K562 (cell line): ENCODE data around the gene PDF. TPM values are rescaled to one million over a fixed set of nuclear protein-coding genes. Genes with fewer than 3 reads are reported as not detected.

Source experiments
- EWSR1 ChIP-seq: fragments of 450-650 bp; IDR thresholded peaks from 2 replicates; pipeline ENCODE4 v1.6.1; 2018; ENCODE audit warnings: borderline replicate concordance, mild to moderate bottlenecking, low read depth, moderate library complexity; ENCODE audit not compliant: partially characterized antibody
- KDM5B ChIP-seq: fragments of 200-600 bp; sonication (generic); IDR thresholded peaks from 2 replicates; pipeline ENCODE4 v1.6.1; 2012; ENCODE audit warnings: low read depth, mild to moderate bottlenecking, moderate library complexity, low read length, control low read depth, inconsistent platforms; ENCODE audit not compliant: insufficient replicate concordance
- MGA ChIP-seq: fragments of 450-650 bp; IDR thresholded peaks from 2 replicates; pipeline ENCODE4 v1.6.1; 2016; ENCODE audit warnings: mild to moderate bottlenecking, moderate library complexity
- MYNN ChIP-seq, 2 experiments: sonication (generic); formaldehyde crosslinking in 1 of 2; IDR thresholded peaks; 2 replicates each; pipeline versions ENCODE4 v1.5.0 to v1.6.1; 2016 to 2020; ENCODE audit warnings: antibody characterized with exemption in 1 of 2, missing genetic modification reagents in 1 of 2
- SP1 ChIP-seq: sonication (generic); formaldehyde crosslinking; IDR thresholded peaks from 2 replicates; pipeline ENCODE4 v1.8.1; 2022; ENCODE audit warnings: mild to moderate bottlenecking, missing genetic modification reagents
- TAF1 ChIP-seq: IDR thresholded peaks from 2 replicates; pipeline ENCODE4 v1.6.1; 2011; ENCODE audit warnings: mild to moderate bottlenecking, low read length, moderate library complexity; ENCODE audit not compliant: insufficient read depth, control insufficient read depth, severe bottlenecking; ENCODE audit errors: extremely low read depth
- ZNF274 ChIP-seq: IDR thresholded peaks from 2 replicates; pipeline ENCODE4 v1.6.1; 2011; ENCODE audit warnings: low read depth, mild to moderate bottlenecking, low read length, moderate library complexity, borderline replicate concordance
- ZNF436 ChIP-seq: fragments of 250-450, 450-650 bp; sonication (Bioruptor Pico); formaldehyde crosslinking; IDR thresholded peaks from 2 replicates; pipeline ENCODE4 v1.7.0; 2020; ENCODE audit warnings: mild to moderate bottlenecking
- ZNF445 ChIP-seq: fragments of 250-450 bp; sonication (Bioruptor Pico); IDR thresholded peaks from 2 replicates; pipeline ENCODE4 v1.4.0; 2020; ENCODE audit warnings: low read depth, mild to moderate bottlenecking, moderate library complexity
- polyA plus RNA-seq, 8 experiments: library from polyadenylated mRNA; depleted of rRNA in 4 of 8; stranded (reverse) in 5 of 8; unstranded in 3 of 8; fragments of >200 nt; fragmentation: Nextera tagmentation in 2 of 8; fragmentation: Illumina TruSeq in 1 of 8; extraction: Ambion mirVana in 2 of 8; extraction: Trizol in 1 of 8; gene quantifications; 2 replicates each; pipeline versions ENCODE4 v1.2.1 to v1.2.3, GENCODE V29; 2011 to 2014; ENCODE audit warnings: inconsistent platforms in 1 of 8, missing spikeins in 1 of 8
- total RNA-seq, 7 experiments: library from RNA; depleted of rRNA in 6 of 7; stranded (reverse); fragments of >200 nt in 6 of 7; fragmentation: Illumina TruSeq in 2 of 7; extraction: Trizol in 2 of 7; gene quantifications; 2 replicates each; pipeline versions ENCODE4 v1.2.1 to v1.2.3, GENCODE V29; 2011 to 2021; ENCODE audit warnings: low replicate concordance in 1 of 7
- TF ChIP-seq, protein P1 (sequence below), 3 experiments: fragments of 200-800 bp in 1 of 3; sonication (Bioruptor generic) in 1 of 3; sonication (generic) in 1 of 3; formaldehyde crosslinking in 1 of 3; IDR thresholded peaks; 2 replicates each; pipeline versions ENCODE4 v1.6.1 to v1.8.0; 2016 to 2022; ENCODE audit warnings: mild to moderate bottlenecking in 2 of 3, missing compliant biosample characterization in 2 of 3, missing genetic modification characterization in 2 of 3, missing genetic modification reagents in 1 of 3
- TF ChIP-seq, protein P2 (sequence below): sonication (generic); formaldehyde crosslinking; IDR thresholded peaks from 2 replicates; pipeline ENCODE4 v1.8.0; 2022; ENCODE audit warnings: missing genetic modification reagents, mild to moderate bottlenecking, moderate library complexity, borderline replicate concordance

The PDF gene
- total and polyA plus RNA-seq, 9 of the 15 experiments (the other 6 are each of a cell fraction or from before 2014, with no cell fraction given), result 0.15 to 72.4 (median 5.6) TPM

DNA sequence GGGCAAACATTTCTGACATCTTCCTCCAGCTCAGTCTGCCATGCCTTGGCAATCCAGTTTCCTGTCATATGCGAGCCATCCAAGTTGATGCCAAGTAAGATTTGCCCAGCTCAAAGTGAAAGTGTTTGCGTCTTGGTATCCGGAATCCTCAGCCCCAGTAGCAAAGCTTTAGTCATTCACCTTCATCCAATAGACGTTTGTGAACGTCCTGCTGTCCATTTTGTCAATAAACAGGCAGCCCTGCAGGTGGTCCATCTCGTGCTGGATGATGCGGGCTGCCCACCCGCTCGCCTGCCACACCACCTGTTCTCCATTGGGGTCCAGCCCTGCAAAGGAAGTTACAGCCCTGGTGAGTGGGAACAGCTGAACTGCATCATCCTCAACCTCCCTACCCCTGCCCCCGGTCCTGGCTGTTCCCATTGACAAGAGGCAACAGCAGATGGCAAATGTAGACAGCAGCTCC, 1.5 kb downstream of the PDF start (continued):
- TF ChIP-seq MGA, result no peak
- TF ChIP-seq MYNN (IDR thresholded peaks at IDR 0.05), result 0 out of 2 replicates have a peak, but pooled peaks have one; percentile 11
- no peak for TF ChIP-seq MYNN (CRISPR knock-in tag; IDR thresholded peaks at IDR 0.05)
- no peak for TF ChIP-seq TAF1
- no peak for TF ChIP-seq ZNF274
- no peak for TF ChIP-seq ZNF445
- no peak for TF ChIP-seq EWSR1
- TF ChIP-seq, protein P1, sequence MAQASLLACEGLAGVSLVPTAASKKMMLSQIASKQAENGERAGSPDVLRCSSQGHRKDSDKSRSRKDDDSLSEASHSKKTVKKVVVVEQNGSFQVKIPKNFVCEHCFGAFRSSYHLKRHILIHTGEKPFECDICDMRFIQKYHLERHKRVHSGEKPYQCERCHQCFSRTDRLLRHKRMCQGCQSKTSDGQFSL (CRISPR knock-in tag; IDR thresholded peaks at IDR 0.05), result no peak
- TF ChIP-seq, protein P1 (tag; IDR thresholded peaks at IDR 0.05), result no peak
- peak; percentile 31 for TF ChIP-seq KDM5B
- no peak for TF ChIP-seq ZNF436
- peak; percentile 49; the same call in 1 of the 2 replicates for TF ChIP-seq SP1
- TF ChIP-seq, protein P2, sequence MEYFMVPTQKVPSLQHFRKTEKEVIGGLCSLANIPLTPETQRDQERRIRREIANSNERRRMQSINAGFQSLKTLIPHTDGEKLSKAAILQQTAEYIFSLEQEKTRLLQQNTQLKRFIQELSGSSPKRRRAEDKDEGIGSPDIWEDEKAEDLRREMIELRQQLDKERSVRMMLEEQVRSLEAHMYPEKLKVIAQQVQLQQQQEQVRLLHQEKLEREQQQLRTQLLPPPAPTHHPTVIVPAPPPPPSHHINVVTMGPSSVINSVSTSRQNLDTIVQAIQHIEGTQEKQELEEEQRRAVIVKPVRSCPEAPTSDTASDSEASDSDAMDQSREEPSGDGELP (CRISPR knock-in tag), result 0 out of 2 replicates have a peak, but pooled peaks have one; percentile 23
